Peyer's patch (tissue), 4 donors: ENCODE results near the gene NUF2. TPM values are rescaled to one million over a fixed set of nuclear protein-coding genes. Genes with fewer than 3 reads are reported as not detected.

Experiments
- DNase-seq, 3 donors: peaks; one replicate each; pipeline ENCODE4 v3.0.0-alpha.2; 2017 to 2019
- H3K27ac ChIP-seq, 4 donors: fragments of 200-600 bp; sonication (generic); one replicate each; pipeline ENCODE4 v1.5.1; 2016 to 2019
- H3K27me3 ChIP-seq, 2 donors: fragments of 200-600 bp; sonication (generic); one replicate each; pipeline ENCODE4 v1.5.1; 2019
- H3K36me3 ChIP-seq, 3 donors: fragments of 200-600 bp; sonication (generic); one replicate each; pipeline ENCODE4 v1.5.1; 2016 to 2019
- H3K4me1 ChIP-seq, 4 donors: fragments of 200-600 bp; sonication (generic); one replicate each; pipeline ENCODE4 v1.5.1; 2016 to 2019
- H3K4me3 ChIP-seq, 4 donors: fragments of 200-600 bp; sonication (generic); 1 replicate in 3 of 4; 2 replicates in 1 of 4; pipeline ENCODE4 v1.5.1; 2016 to 2019; ENCODE audit warnings: mild to moderate bottlenecking in 1 of 4
- H3K9me3 ChIP-seq, 4 donors: fragments of 200-600 bp; sonication (generic); one replicate each; pipeline ENCODE4 v1.5.1; 2016 to 2019; ENCODE audit warnings: mild to moderate bottlenecking in 1 of 4
- CTCF ChIP-seq, 6 experiments: fragments of 450-650 bp in 4 of 6; fragments of 200-600 bp in 2 of 6; sonication (generic) in 1 of 6; IDR thresholded peaks; one replicate each; pipeline ENCODE4 v1.5.1; 2017 to 2019; ENCODE audit warnings: antibody characterized with exemption in 6 of 6, mild to moderate bottlenecking in 3 of 6, moderate library complexity in 1 of 6
- POLR2A ChIP-seq, 2 donors: fragments of 450-650 bp; IDR thresholded peaks; one replicate each; pipeline ENCODE4 v1.5.1; 2017; ENCODE audit warnings: antibody characterized with exemption in 2 of 2, mild to moderate bottlenecking in 2 of 2, moderate library complexity in 2 of 2
- total RNA-seq, 4 donors: library from RNA; depleted of rRNA; stranded (reverse); fragments of >200 nt; gene quantifications; one replicate each; pipeline ENCODE4 v1.1.0, GENCODE V29; 2016

Gene NUF2
- total RNA-seq, 4 donors from 2014 or later = 1.1 to 31.4 (median 3.9) TPM

GRCh38 chr1:163397451-163398200, 75.9 kb downstream of the NUF2 start:
- H3K36me3 ChIP-seq = no peaks in the 10 kb centered on the region
- no peaks in the 10 kb centered on the region for H3K27me3 ChIP-seq
- no peaks in the 10 kb centered on the region for H3K9me3 ChIP-seq
- H3K4me3 ChIP-seq = no peak overlapping the region
- no peak overlapping the region for H3K27ac ChIP-seq
- no peak for DNase-seq
- TF ChIP-seq CTCF (IDR thresholded peaks at IDR 0.05) = no peak
- TF ChIP-seq POLR2A (IDR thresholded peaks at IDR 0.05) = no peak
- no peaks in the 10 kb centered on the region for H3K4me1 ChIP-seq

DNA sequence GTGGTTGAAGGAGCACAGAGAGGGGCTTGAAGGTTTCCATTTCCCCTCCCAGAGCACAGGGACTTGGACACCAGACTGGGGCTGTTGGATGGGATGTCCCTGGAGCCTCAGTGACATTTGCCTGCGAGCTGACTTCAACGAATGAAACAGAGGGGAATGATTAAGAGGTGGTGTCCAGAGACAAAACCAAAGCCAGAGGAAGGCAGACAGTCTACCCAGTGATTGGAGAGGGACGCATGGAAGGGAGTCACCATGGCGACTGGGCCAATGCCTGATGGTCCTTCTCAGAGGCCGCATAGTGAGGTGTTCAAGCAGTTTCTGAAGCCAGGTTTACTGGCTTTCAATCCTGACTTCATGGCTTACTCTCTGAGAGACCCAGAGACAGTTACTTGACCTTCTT, 77.2 kb downstream of the NUF2 start:
- H3K36me3 ChIP-seq = no peaks in the 10 kb centered on the region
- no peak overlapping the region for H3K27ac ChIP-seq
- H3K4me1 ChIP-seq = no peaks in the 10 kb centered on the region
- TF ChIP-seq POLR2A (IDR thresholded peaks at IDR 0.05) (no peak), CTCF (IDR thresholded peaks at IDR 0.05) (no peak)
- no peaks in the 10 kb centered on the region for H3K27me3 ChIP-seq
- H3K4me3 ChIP-seq = no peak overlapping the region
- DNase-seq = no peak
- no peaks in the 10 kb centered on the region for H3K9me3 ChIP-seq

DNA sequence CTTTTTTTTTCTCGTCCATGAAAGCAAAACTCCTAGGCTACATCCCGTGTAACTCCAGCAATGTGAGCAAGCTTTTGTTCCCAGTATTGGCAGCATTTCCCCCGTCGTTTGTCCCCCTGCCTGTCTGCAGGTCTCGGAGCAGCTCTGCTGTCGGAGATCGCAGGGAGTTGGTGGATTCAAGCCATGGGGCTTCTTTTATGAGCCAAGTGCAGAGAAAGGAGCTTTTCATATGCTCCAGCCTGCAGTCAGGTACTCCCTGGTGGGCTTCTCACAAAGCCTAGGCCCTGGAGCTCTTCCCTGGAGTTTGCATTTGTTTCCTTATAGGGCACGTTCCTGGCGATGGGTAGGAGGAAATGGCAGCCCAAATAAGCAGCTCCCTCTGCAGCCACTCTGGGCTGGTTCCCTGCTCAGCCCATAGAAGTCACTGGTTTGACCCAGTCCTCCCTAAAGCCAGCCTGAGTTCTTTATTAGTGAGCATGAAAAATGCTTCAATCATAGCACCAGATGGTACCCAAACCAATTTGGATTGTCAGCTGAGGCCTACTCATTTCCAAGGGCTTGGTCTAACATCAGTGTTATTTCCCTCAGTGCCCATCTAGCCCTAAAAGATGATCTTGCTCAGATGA, 78.3 kb downstream of the NUF2 start:
- no peaks in the 10 kb centered on the region for H3K4me1 ChIP-seq
- H3K27ac ChIP-seq = no peak overlapping the region
- H3K27me3 ChIP-seq = no peaks in the 10 kb centered on the region
- TF ChIP-seq POLR2A (IDR thresholded peaks at IDR 0.05) (no peak), CTCF (IDR thresholded peaks at IDR 0.05) (no peak)
- no peak overlapping the region for H3K4me3 ChIP-seq
- no peaks in the 10 kb centered on the region for H3K9me3 ChIP-seq
- no peaks in the 10 kb centered on the region for H3K36me3 ChIP-seq
- no peak for DNase-seq

DNA sequence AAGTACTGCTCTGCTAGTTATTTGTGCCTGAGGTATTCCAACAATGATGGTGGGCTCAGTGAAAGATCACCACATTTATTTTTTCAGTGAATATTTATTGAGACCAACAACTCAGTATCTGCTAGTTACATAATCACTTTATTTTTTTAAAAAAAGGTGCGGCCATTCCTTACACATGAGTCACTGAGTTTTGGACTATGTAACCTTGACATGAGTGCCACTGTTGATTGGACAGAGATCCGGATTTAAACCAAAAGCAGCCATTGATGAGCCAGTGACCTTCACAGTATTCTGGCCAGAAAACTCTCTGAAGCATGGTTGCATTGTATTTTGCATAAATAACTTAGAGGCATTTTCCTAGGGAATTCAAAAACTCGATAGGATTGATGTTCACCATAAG, 79.5 kb downstream of the NUF2 start:
- Histone ChIP-seq H3K27me3 (no peaks in the 10 kb centered on the region), H3K27ac (no peak overlapping the region), H3K36me3 (no peaks in the 10 kb centered on the region), H3K4me3 (no peak overlapping the region), H3K4me1 (no peaks in the 10 kb centered on the region), H3K9me3 (no peaks in the 10 kb centered on the region)
- TF ChIP-seq CTCF (IDR thresholded peaks at IDR 0.05) (no peak), POLR2A (IDR thresholded peaks at IDR 0.05) (no peak)
- DNase-seq = no peak

Other genes starting within 250 kb of the NUF2 start
- 10 to 100 TPM; 13.1 to 56.9 (median 31.7) TPM for gene RGS5, start 119.0 kb upstream of the NUF2 start, total RNA-seq